Kidney (tissue), 14 donors: Measurements from ENCODE around the gene ROR1. TPM values are rescaled to one million over a fixed set of nuclear protein-coding genes. Genes with fewer than 3 reads are reported as not detected.

Experiments
- DNase-seq, 5 donors: peaks; one replicate each; pipeline ENCODE4 v3.0.0-alpha.2; 2013 to 2020
- FAIRE-seq: peaks from 2 replicates; lab custom pipeline; 2012; peaks lifted over from hg19 to GRCh38; lab: Jason Lieb, UNC
- H3K27ac ChIP-seq, 2 donors: one replicate each; pipeline ENCODE4 v1.7.0; 2013; ENCODE audit warnings: low read depth in 2 of 2, low read length in 2 of 2, inconsistent platforms in 1 of 2
- H3K27me3 ChIP-seq: one replicate; pipeline ENCODE4 v1.7.1; 2013; ENCODE audit warnings: low read length, inconsistent platforms; ENCODE audit not compliant: control insufficient read depth, insufficient read depth
- H3K36me3 ChIP-seq, 3 donors: one replicate each; pipeline versions ENCODE4 v1.7.0 to v1.7.1; 2013; ENCODE audit warnings: low read length in 3 of 3, control low read depth in 1 of 3, inconsistent platforms in 1 of 3; ENCODE audit not compliant: insufficient read depth in 3 of 3, control insufficient read depth in 2 of 3
- H3K4me1 ChIP-seq, 3 donors: one replicate each; pipeline versions ENCODE4 v1.7.0 to v1.7.1; 2013; ENCODE audit warnings: low read length in 3 of 3, inconsistent platforms in 1 of 3, low read depth in 1 of 3; ENCODE audit not compliant: control insufficient read depth in 2 of 3, insufficient read depth in 2 of 3
- H3K4me3 ChIP-seq, 3 donors: one replicate each; pipeline versions ENCODE4 v1.7.0 to v1.8.1; 2013; ENCODE audit warnings: low read length in 3 of 3, control low read depth in 1 of 3, inconsistent platforms in 1 of 3
- H3K9ac ChIP-seq, 3 donors: one replicate each; pipeline versions ENCODE4 v1.7.0 to v1.7.1; 2013; ENCODE audit warnings: low read length in 3 of 3, control low read depth in 1 of 3, inconsistent platforms in 1 of 3
- H3K9me3 ChIP-seq, 3 donors: one replicate each; pipeline versions ENCODE4 v1.7.0 to v1.7.1; 2013; ENCODE audit warnings: low read length in 3 of 3, control low read depth in 1 of 3, inconsistent platforms in 1 of 3; ENCODE audit not compliant: control insufficient read depth in 2 of 3, insufficient read depth in 1 of 3
- CTCF ChIP-seq: IDR thresholded peaks from 3 replicates; pipeline ENCODE4 v1.5.1; 2012; ENCODE audit warnings: mild to moderate bottlenecking, moderate library complexity, borderline replicate concordance; ENCODE audit not compliant: insufficient read depth; ENCODE audit errors: extremely low read depth
- intact Hi-C: fragments of 100-400 bp; cut with DNase I; formaldehyde crosslinking; loops from one replicate; pipeline ENCODE4 v1.11.1; 2022
- polyA plus RNA-seq: library from polyadenylated mRNA; stranded (reverse); fragments of 350-450 nt; fragmentation: Illumina TruSeq; extraction: RNeasy Lipid Tissue Mini Kit (QIAGEN cat#74804); gene quantifications from one replicate; pipeline ENCODE4 v1.2.3, GENCODE V29; 2014; ENCODE audit warnings: low read depth, low replicate concordance; ENCODE audit not compliant: insufficient read depth
- total RNA-seq: library from RNA; stranded (reverse); fragmentation: NEBNext Ultra II Directional; extraction: Animal tissue kit (Norgen Biotek cat#: 25700); gene quantifications from one replicate; pipeline ENCODE4 v1.2.1, GENCODE V29; 2021
- donor health status: control.
- donor health status: control.
- donor health status: control.
- donor health status: control.
- donor health status: control.
- donor health status: DM: yes; HTN: yes; CAD: no.
- donor health status: Normal renal cell carcinoma (clear cell type).

Gene ROR1
- total and polyA plus RNA-seq, 2 donors from 2014 or later: 0.77 to 8.0 TPM

GRCh38 chr1:64060611-64061302 is 286.9 kb downstream of the ROR1 start:
- TF ChIP-seq CTCF: no peak
- intact Hi-C loops: no loop called here
- no peaks in the 10 kb centered on the region for H3K36me3 ChIP-seq
- H3K27me3 ChIP-seq: no peaks in the 10 kb centered on the region
- no peak for FAIRE-seq
- DNase-seq: no peak
- H3K27ac ChIP-seq: no peak overlapping the region
- no peak overlapping the region for H3K9ac ChIP-seq
- H3K4me1 ChIP-seq: no peaks in the 10 kb centered on the region
- no peak overlapping the region for H3K4me3 ChIP-seq
- peaks cover 0 to 6% (median 4%) of the 10 kb centered on the region in 3 donors for H3K9me3 ChIP-seq

- Histone ChIP-seq H3K27me3 (no peaks in the 10 kb centered on the region), H3K9me3 (peaks cover 0 to 6% (median 4%) of the 10 kb centered on the region in 3 donors), H3K4me1 (no peaks in the 10 kb centered on the region), H3K4me3 (no peak overlapping the region), H3K27ac (no peak overlapping the region), H3K9ac (no peak overlapping the region), H3K36me3 (no peaks in the 10 kb centered on the region)
- no peak for DNase-seq
- TF ChIP-seq CTCF: no peak
- no peak for FAIRE-seq
- intact Hi-C loops: no loop called here
These were observed 287.8 kb downstream of the ROR1 start for GRCh38 chr1:64061430-64062104.

GRCh38 chr1:64062529-64062928 is 288.7 kb downstream of the ROR1 start:
- DNase-seq: no peak

More at GRCh38 chr1:64062529-64062928, 288.7 kb downstream of the ROR1 start:
- no peaks in the 10 kb centered on the region for H3K36me3 ChIP-seq
- H3K9me3 ChIP-seq: peaks cover 0 to 6% (median 2%) of the 10 kb centered on the region in 3 donors
- no peaks in the 10 kb centered on the region for H3K4me1 ChIP-seq
- no peak for TF ChIP-seq CTCF
- no peak overlapping the region for H3K27ac ChIP-seq
- intact Hi-C loops: no loop called here
- no peak overlapping the region for H3K9ac ChIP-seq
- FAIRE-seq: no peak
- no peaks in the 10 kb centered on the region for H3K27me3 ChIP-seq
- no peak overlapping the region for H3K4me3 ChIP-seq
